ENCODE data around the gene GTF2A1.

DNA sequence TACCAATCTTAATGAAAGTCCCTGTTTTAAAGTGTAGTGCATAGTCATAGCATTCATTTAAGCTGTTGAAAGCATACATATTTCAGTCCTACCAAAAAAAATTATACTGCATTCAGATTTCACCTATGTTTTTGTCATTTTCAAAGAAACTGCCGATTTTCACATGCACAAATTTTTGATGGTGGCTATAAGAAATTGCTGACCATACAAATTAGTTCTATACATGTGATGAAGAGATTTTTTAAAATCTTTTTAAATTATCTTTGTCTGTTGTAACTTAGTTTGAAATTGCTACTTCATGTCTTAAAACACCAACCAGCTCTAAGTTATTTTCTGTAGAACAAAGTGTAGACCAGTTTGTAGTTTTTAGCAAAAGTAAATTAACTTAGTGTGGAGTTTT is 3.5 kb upstream of the GTF2A1 start:
- TF ChIP-seq EZH2phosphoT487 (IDR thresholded peaks at IDR 0.05; ENCODE audit: insufficient read depth, low read depth) = no peak
- TF ChIP-seq EZH2 (IDR thresholded peaks at IDR 0.05; ENCODE audit: insufficient read depth, poor library complexity, severe bottlenecking) = no peak
